Thyroid gland (tissue), 4 donors: ENCODE measurements around the gene GGT1.

Experiments
- POLR2A ChIP-seq, 2 donors: fragments of 450-650 bp; IDR thresholded peaks; one replicate each; pipeline ENCODE4 v1.6.1; 2017; ENCODE audit warnings: antibody characterized with exemption in 2 of 2, mild to moderate bottlenecking in 2 of 2, moderate library complexity in 1 of 2
- TF ChIP-seq, protein P1 (sequence below), 6 experiments: fragments of 200-600 bp in 3 of 6; fragments of 450-650 bp in 3 of 6; sonication (generic) in 3 of 6; IDR thresholded peaks; one replicate each; pipeline ENCODE4 v1.5.1; 2016 to 2019; ENCODE audit warnings: antibody characterized with exemption in 6 of 6, mild to moderate bottlenecking in 2 of 6, inconsistent platforms in 1 of 6, moderate library complexity in 1 of 6

DNA sequence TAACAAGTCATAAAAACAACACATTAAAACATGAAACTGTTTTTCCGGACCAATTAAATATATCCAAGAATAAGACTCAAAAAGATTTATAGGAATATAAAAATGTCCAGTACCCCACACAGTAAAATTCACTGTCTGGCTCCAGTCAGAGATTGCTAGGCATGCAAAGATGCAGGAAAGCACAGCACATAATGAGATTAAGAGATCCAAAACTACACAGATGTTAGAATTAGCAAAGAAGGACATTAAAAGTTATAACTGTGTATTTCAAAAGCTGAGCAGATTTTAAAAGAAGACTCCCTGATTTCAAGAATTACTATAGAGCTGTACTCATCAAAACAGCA is 23.8 kb upstream of the GGT1 start:
- TF ChIP-seq, protein P1, sequence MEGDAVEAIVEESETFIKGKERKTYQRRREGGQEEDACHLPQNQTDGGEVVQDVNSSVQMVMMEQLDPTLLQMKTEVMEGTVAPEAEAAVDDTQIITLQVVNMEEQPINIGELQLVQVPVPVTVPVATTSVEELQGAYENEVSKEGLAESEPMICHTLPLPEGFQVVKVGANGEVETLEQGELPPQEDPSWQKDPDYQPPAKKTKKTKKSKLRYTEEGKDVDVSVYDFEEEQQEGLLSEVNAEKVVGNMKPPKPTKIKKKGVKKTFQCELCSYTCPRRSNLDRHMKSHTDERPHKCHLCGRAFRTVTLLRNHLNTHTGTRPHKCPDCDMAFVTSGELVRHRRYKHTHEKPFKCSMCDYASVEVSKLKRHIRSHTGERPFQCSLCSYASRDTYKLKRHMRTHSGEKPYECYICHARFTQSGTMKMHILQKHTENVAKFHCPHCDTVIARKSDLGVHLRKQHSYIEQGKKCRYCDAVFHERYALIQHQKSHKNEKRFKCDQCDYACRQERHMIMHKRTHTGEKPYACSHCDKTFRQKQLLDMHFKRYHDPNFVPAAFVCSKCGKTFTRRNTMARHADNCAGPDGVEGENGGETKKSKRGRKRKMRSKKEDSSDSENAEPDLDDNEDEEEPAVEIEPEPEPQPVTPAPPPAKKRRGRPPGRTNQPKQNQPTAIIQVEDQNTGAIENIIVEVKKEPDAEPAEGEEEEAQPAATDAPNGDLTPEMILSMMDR (IDR thresholded peaks at IDR 0.05) = no peak
- TF ChIP-seq POLR2A (IDR thresholded peaks at IDR 0.05) = no peak
